Amniotic stem cell (primary cell): ENCODE measurements around the gene IRX5.

Experiments
- DNase-seq: peaks from one replicate; lab custom pipeline; 2025; lab: John Stamatoyannopoulos, UW

The IRX5 gene

DNA sequence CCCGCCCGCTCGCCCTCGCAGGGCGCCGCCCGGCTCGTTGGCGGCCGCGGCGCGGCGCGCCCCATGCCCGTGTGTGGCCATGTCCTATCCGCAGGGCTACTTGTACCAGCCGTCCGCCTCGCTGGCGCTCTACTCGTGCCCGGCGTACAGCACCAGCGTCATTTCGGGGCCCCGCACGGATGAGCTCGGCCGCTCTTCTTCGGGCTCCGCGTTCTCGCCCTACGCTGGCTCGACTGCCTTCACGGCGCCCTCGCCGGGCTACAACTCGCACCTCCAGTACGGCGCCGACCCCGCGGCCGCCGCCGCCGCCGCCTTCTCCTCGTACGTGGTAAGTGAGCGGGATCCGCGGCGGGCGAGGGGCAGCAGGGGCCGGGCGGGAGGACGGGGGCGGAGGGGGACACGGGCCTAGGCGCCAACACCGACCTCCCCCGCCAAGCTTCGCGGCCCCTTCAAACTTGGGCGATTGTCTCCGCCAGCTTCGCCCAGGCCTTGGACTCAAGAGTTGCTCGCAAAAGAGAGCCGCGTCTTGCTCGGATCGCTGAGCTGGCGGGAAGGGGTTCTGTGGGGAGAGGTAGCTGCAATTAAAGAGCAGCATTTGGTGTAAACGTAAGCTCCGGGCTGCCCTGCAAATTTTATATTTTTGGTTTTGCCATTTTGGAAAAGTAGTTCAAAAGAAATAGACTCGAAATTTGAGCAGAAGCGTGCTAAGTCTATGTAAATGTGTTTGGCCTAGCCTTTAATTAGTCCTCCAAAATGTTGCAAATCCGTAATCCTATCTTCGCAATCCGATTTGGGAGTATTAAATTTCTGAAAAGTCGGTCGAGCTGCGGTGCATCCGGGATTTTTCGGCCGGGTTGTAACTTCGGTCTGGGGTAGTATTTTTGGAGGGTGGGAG, 702 bp downstream of the IRX5 start:
- peak; percentile 41 for DNase-seq

DNA sequence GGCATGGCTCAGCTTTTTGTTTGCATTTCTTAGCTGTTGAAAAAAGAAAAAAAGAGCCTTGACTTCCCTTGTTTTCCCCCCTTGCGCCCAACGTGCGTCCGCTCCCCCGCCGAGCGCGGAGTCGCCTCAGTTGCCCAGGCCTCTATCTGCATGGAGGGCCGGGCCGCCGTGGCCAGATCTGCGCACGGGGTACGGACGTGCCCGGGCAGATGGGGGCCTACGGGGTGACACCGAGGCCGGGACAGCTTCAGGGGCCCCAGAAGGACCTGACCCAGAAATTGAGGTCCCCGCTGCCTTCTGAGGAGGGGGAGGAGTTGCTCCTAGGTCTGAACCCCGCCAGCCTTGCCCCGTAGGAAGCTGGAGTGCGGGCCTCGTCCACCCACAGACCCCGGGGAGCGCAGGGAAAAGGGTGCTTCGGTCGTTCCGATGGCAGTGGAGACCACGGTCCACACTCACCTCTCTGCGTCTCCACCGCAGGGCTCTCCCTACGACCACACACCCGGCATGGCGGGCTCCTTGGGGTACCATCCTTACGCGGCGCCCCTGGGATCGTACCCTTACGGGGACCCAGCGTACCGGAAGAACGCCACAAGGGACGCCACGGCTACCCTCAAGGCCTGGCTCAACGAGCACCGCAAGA, 1.5 kb downstream of the IRX5 start:
- no peak for DNase-seq

DNA sequence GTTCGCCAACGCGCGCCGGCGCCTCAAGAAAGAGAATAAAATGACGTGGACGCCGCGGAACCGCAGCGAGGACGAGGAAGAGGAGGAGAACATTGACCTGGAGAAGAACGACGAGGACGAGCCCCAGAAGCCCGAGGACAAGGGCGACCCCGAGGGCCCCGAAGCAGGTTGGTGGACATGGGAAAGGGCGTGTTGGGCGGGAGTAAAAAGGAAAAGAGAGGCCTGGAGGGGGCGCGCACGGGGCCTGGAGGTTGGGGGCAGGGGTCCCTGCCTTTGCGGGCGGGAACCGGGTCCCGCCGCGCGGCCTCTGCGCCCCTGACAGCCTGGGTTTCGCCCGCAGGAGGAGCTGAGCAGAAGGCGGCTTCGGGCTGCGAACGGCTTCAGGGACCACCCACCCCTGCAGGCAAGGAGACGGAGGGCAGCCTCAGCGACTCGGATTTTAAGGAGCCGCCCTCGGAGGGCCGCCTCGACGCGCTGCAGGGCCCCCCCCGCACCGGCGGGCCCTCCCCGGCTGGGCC, 2.1 kb downstream of the IRX5 start:
- no peak for DNase-seq

DNA sequence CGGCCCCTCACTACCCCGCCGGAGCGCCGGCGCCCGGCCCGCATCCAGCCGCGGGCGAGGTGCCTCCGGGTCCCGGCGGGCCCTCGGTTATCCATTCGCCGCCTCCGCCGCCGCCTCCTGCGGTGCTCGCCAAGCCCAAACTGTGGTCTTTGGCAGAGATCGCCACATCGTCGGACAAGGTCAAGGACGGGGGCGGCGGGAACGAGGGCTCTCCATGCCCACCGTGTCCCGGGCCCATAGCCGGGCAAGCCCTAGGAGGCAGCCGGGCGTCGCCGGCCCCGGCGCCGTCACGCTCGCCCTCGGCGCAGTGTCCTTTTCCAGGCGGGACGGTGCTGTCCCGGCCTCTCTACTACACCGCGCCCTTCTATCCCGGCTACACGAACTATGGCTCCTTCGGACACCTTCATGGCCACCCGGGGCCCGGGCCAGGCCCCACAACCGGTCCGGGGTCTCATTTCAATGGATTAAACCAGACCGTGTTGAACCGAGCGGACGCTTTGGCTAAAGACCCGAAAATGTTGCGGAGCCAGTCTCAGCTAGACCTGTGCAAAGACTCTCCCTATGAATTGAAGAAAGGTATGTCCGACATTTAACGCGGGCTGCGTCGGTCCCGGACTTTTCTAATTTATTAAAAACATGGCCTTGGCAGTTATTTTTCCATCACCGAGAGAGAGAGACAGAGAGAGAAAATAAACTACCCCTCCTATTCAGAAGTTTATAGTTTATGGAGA, 2.8 kb downstream of the IRX5 start:
- no peak for DNase-seq

DNA sequence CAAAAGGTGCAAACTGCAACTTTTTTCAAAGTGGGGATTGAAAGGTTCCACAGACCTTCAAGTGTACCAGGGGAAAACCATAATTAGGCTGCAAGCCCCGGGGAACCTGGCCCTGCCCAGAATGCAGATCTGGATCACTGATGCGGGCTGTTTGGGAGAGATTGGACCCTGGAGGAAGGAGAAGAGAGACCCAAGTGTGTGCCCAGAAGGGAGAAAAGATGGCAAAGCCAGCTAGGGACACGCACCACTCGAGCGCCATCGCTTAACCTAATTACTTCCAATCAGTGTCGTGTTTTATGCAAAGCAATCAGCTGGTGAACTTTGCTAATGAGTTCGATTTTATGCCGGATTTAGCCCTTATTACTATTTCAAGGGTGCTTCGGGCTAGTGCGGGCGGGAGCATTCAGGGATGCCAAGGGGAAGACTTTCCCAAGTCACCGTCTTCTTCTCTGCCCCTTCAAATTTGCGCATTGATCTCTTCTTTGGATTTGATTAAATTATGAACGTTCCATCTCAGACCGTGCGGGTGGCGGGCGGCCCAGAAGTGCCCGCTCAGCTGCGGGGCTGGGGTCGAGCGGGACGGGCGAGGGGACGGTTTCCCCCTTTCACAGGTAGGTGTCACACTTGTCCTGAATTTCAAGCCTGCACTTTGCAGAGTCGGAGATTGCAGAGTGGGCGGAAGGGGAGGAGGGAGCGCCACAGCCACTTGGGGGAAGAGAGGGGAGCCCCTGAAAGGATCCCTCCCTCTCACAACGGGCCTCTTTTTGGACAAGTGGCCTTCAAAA, 4.0 kb downstream of the IRX5 start:
- DNase-seq: no peak

DNA sequence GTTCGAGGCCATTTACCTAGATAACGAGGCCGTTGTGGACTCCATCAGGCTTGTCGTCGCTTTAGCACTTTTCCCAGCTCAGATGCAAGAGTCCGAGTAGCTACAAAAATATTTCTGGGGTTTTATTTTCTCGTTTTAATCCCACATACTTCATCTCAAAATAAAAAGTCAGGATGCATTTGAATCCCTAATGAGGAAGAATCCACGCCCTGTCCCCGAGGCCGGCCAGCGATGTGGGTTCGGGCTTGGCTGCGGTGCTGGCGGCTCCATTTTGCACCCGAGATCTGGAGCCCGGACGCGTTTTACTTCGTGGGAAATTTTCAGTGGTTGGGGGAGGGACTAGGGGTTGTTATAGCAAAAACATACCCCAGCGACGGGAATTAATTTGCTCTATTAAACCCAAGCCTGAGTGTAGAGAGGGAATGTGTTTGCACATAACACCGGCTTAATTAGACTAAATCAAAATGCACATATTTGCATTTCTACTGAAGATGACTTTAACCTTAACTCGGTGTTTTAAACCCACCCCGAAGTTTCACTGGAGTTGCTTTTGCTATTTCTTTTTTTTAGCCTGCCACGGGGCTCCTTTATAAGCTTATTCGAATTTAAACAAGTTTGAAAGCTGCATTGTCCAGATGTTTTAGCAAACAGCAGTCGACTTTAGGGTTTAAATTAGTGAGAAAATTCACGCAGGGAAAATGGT, 4.8 kb downstream of the IRX5 start:
- DNase-seq: no peak

DNA sequence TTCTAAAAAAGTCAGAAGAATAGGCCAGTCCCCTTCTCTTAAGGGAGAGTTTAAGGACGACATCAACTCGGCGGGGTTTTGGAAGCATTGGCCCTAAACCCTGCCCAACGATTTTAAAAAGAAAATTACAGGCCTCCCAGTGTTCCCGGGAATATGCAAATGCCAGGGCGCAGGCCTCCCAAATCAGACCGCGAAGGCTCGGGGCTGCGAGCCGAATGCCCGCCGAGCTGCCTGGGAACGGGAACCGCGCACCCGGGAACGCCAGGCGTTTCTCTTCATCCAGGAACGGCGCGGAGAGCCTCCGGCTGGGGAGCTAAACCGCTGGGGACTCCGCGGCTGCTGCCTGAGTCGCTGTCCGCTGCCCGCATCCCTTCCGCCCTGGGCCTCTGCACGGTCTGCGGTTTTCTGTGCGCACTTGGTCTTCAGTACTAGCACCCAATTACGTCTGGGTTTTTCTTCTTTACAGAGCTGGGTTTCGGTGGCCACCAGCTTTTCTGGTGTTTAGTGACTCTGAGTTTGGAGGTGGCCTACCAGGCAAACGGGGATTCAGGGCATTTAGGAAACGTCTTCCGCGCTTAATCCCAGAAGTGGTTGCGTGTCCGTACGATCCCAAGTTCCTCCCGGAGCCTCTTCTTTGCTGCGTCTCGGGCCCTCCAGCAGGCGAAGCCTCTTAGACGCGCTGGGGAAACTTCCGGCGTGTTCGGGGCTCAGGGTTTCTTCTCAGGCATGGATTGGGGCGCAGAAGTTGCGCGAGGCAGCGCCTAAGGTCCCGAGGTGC, 5.7 kb downstream of the IRX5 start:
- no peak for DNase-seq

DNA sequence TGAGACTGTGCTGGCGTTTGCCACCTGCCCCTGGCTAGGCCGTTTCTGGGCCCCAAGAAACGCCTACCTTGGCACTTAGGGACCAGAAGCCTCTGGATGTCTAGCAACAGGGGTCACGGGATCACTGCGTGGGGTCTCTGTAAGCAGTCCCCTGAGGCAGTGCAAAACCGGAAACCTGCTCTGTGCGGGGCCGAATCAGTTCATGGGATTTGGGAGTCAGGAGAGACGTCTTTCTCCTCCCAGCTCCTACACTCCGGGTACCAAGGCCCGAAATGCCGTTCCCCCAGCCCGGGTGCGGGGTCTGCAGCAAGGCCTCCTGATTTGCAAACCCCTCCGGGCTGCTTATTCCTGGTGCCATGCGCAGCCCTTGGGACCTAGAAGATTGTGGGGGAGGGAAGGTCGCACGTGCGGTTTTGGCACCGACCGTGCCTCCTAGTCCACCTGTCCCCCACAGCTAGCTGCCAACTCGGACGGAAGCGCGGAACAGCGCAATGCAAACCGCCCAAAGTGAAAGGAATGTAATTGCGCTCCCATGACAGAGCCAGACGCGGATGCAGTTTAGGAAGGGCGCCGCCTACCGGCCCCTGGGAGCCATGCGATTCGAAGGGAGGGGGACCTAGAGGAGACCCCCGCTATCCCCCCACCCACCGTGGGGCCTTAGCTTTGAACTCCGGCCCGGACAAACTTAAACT, 6.5 kb downstream of the IRX5 start:
- no peak for DNase-seq

DNA sequence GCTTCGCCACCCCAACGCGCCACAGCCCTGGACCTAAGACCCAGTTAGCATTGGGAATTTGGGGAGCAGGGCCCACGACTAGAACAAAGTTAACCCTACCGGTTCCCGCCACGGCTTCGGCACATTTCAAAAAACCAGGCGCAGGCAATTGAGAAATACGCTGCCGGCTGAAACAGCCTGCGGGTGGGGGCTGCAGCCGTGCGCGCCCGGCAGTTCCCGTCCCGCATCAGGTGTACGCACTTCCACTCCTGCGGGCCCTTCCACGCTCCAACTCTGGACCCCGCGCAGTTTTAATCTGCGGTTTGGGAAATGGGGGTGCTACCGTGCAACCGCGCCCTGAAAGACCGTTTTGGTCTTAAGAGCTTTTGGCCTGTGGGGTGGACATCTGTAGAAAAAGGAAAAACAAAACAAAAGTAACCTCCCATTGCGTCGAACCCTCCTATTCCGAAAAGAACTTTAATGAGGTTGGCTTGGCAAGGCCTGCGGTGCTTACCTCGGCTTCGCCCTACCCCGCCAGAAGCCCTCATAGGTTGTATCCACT, 7.1 kb downstream of the IRX5 start:
- no peak for DNase-seq

DNA sequence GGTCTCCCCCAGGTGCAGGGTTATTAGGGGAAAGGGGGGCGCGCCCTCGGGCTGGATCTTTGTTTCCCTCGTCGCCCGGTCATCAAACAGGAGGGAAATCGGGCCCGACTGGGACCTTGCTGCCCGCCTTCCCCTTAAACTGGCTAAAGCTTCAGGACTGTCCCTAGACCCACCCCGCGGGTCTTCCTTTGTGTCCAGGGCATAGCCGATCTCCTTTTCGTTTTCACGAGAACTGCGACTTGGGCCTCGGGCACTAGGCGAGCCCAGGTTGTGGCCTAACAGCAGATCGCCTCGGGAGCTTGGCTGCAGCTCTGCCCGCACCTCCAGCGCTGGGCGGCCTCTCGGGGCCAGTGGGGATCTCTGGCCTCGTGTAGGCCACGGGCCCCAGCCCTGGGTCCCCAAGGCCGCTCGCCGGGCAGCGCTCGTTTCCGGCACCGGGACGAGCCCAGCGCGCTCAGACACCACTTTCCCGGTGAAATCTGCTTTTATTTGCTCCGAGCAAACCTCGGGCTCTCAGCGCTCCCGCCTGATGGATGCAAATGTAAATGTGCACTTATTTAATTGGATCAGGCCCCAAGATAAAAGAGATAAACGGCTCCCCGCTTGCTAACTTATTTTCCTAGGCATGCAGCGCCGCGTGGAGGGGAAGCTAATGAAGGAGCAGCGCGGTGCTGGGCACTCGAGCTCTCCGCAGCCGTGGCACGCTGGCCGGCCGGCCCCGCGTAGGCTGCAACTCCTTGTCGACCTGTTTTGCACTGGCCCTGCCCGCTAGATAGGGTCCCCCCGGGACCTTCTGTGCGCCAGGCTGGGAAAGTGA, 7.8 kb downstream of the IRX5 start:
- no peak for DNase-seq

DNA sequence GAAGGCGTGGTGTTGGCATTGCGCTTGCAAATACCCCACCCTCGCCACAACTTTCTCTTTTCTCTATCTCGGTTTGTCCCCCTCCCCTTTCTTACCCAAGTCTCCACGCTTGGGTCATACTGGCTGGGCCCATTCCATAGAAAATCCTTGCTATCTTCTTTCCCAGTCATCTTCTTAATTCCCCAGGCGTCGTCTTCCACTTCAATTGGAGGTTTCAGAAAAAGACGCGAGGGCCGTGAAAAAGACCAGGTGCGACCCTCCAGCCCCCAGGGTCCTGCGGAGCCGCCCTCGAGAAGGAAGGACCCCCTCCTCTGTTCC, 8.3 kb downstream of the IRX5 start:
- DNase-seq: no peak

DNA sequence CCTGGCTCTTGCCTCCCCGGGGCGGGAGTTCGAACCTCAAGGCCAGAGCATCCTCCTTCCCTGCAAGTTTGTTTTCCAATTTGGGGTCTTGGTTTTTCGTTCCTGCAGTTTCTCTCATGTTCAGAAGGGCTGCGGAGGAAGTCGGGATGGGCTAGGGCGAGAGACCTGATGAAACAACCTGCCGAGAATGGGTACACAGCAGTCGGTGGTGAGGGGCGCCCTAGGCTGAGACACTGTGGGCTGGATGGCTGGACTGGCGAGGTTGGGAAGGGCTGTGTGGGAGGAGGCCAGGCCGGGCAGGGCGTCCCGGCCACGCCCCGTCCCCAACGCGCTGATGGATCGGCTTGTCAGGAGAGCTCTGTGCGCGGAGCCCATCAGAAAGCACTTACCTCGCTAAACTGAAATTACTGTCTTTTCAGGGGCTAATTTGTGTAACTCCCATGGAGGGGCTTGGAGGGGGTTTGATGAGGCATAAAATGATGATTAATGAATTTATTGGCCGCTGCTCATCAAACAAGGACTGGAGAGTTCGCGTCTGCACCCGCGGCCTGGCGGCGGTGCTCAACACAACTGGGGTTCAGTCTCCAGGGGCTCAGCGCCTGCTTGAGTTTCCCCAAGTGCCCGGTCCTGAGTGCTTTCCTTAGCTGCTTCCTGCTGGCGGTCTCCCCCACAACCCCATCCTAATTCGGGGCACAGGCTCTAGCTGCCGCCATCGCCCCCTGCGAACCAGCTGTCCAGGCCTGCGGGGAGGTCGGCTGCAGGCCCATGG, 9.0 kb downstream of the IRX5 start:
- no peak for DNase-seq

DNA sequence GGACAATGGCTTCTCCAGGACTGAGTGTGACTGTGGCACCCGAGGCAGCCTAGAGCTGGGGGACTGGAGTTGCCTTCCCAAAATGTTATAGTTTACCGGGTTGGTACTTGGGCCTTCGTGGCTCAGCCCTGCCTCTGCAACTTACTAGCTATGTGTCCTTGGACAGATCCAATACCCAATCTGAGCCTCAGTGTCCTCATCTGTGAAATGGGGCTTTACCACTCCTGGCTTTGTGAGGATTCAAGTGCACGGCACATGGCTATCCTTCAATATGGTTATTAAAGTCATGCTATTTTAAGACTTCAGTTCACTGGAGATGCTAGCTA, 9.6 kb downstream of the IRX5 start:
- DNase-seq: no peak

DNA sequence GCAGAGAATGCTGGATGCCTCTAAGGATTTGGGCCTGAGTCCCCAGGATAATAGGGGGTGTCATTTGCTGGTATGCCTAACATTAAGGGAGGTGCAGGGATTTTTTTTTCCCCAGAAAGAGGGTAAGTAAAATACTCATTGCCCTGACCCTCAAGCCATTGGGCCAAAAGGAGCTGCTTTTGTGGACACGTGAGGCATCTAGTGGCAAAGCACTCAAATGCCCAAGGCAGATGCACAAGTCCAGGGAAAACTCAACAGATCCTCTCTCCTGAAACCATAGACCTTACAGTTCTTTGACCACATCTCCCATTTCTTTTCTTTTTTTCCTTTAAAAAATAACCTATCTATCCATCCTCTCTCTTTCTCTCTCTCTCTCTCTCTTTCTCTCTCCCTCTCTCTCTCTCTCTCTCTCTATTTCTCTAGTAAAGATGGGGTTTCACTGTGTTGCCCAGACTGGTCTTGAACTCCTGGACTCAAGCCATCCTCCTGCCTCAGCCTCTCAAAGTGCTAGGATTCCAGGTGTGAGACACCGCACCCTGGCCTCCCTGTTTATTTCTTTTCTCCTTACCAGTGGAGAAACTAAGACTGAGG, 11.8 kb downstream of the IRX5 start:
- DNase-seq: no peak

DNA sequence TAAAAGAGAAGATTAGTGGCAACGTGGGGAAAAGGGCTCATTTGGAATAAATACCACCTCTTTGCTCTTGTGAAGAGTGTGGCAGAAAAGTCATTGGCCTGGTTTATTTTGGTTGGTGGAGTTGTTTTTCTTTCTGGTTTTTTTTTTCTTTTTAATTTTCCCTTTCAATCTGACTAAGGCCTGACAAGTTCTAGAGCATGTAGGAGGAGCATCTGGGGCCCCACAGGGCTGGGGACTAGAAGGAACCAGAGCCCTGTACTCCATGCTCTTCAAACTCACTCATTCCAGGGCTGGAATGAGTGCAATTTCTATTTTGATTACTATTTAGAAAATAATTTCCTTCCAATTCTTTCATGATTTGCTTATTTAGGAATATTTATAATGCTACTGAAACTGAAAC, 13.3 kb downstream of the IRX5 start:
- no peak for DNase-seq

DNA sequence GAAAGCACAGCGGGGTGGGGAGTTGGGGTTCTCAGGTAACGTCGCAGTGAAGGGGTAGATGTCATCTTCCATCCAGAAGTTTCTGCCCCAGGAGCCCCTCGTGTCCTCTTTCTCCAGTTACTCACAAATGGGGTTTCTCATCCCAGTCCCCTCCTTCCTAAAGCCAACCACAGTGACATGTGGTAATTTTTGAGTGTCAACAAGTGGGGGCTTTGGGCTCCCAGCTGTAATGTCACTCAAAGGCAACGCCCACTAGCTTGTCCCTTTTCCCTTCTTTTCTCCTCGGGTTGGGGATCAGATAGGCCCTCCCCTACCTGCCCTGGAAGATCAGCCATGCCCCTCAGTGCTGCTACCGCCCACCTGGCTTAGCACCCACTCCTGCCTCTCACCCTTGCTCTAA, 14.4 kb downstream of the IRX5 start:
- no peak for DNase-seq

DNA sequence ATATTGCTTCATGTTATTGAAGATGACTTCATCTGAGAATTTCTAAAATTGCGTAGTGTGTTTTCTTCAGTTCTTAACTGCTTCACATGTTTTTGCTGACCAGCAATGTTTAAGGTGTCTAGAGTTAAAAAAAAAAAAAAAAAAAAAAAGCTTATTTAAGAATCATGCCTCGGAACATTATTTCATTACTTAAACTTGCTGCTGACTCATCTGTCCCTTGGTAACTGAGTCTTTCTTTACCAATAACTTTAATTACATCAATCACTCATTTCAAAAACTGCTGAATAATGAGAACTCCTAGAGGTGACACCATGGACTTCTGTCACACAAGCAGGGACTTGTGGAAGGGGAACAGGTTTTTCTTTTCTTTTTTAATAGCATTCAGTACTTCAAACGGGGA, 16.2 kb downstream of the IRX5 start:
- no peak for DNase-seq

DNA sequence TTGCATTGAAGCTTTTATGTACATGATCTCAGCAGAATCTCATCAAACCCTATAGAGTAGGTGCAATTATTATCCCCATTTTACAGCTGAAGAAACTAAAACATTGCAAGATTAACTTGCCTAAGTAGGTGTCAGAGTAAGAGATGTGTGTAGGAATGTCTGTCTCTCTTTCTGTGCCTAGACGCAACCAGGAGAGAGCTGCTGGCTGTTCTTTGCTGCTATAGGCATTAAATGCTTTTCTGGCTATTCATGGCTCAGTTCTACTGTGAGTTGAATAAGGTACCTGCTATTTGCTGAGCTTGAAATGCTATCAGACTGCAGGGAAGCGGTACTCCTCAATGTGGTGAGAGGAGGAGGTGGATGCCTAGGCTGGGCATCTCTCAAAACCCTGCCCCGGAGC, 17.0 kb downstream of the IRX5 start:
- DNase-seq: no peak
